Gastroesophageal sphincter (tissue), 4 donors: Measurements from ENCODE around the gene ZFHX3. TPM values are rescaled to one million over a fixed set of nuclear protein-coding genes. Genes with fewer than 3 reads are reported as not detected.

Experiments
- ATAC-seq: fragments of 150-250 bp; one replicate; pipeline ENCODE4 v1.9.1; 2016; ENCODE audit warnings: mild to moderate bottlenecking, moderate library complexity
- H3K27ac ChIP-seq, 4 donors: fragments of 200-600 bp; sonication (generic) in 3 of 4; 1 replicate in 3 of 4; 2 replicates in 1 of 4; pipeline ENCODE4 v1.5.1; 2016 to 2019
- H3K27me3 ChIP-seq: fragments of 200-600 bp; sonication (generic); one replicate; pipeline ENCODE4 v1.5.1; 2019
- H3K36me3 ChIP-seq, 2 donors: fragments of 200-600 bp; sonication (generic); one replicate each; pipeline ENCODE4 v1.5.1; 2019; ENCODE audit warnings: control low read depth in 1 of 2
- H3K4me1 ChIP-seq, 3 donors: fragments of 200-600 bp; sonication (generic); 1 replicate in 2 of 3; 2 replicates in 1 of 3; pipeline ENCODE4 v1.5.1; 2016 to 2019; ENCODE audit warnings: control low read depth in 2 of 3
- H3K4me3 ChIP-seq, 2 donors: fragments of 200-600 bp; sonication (generic); one replicate each; pipeline ENCODE4 v1.5.1; 2019; ENCODE audit warnings: mild to moderate bottlenecking in 1 of 2, moderate library complexity in 1 of 2
- H3K9me3 ChIP-seq, 3 donors: fragments of 200-600 bp; sonication (generic); one replicate each; pipeline ENCODE4 v1.5.1; 2017 to 2019; ENCODE audit warnings: control low read depth in 2 of 3
- EP300 ChIP-seq: sonication (generic); formaldehyde crosslinking; IDR thresholded peaks from one replicate; pipeline ENCODE4 v1.6.1; 2017; ENCODE audit warnings: antibody characterized with exemption, mild to moderate bottlenecking
- POLR2A ChIP-seq, 2 donors: fragments of 450-650 bp; IDR thresholded peaks; one replicate each; pipeline ENCODE4 v1.6.1; 2017; ENCODE audit warnings: antibody characterized with exemption in 2 of 2, mild to moderate bottlenecking in 2 of 2, moderate library complexity in 1 of 2
- POLR2AphosphoS5 ChIP-seq: sonication (generic); formaldehyde crosslinking; IDR thresholded peaks from one replicate; pipeline ENCODE4 v1.6.1; 2017; ENCODE audit warnings: antibody characterized with exemption
- WGBS, 2 donors: methylation state at CpG; one replicate each; pipeline ENCODE4 v1.1.5; 2018; ENCODE audit warnings: low coverage in 1 of 2; 5-methylcytosine and 5-hydroxymethylcytosine counted together
- total RNA-seq, 4 donors: library from RNA; depleted of rRNA; stranded (reverse); fragments of >200 nt; gene quantifications; one replicate each; pipeline ENCODE4 v1.1.0, GENCODE V29; 2016
- TF ChIP-seq, protein P1 (sequence below), 4 experiments: fragments of 200-600 bp in 2 of 4; fragments of 450-650 bp in 2 of 4; sonication (generic) in 1 of 4; IDR thresholded peaks; one replicate each; pipeline ENCODE4 v1.5.1; 2017 to 2019; ENCODE audit warnings: antibody characterized with exemption in 4 of 4, mild to moderate bottlenecking in 2 of 4, moderate library complexity in 2 of 4

Gene ZFHX3
- total RNA-seq, 4 donors from 2014 or later: 24.0 to 47.1 (median 29.5) TPM

DNA sequence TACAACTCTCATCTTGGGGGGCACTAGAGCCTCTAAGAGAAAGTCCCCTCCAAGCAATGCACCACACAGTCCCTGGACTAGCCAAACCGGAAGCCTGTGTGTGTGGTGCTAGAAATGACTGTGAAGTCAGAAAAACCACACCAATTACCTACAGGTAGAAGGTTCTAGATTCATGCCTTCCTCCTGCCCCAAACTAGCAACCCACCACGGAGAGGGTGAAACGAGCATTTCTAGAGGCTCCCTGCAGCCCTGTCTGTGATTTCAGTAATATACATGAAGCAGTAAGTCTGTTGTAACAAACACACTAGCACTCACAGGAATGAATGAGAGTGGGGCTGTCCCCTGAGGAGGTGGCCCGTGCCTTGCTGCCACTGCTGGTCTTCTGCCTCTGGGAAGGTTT is 13.6 kb downstream of the ZFHX3 start:
- Histone ChIP-seq H3K9me3 (no peaks in the 10 kb centered on the region), H3K4me1 (peaks cover 0 to 81% (median 41%) of the 10 kb centered on the region in 3 donors), H3K27me3 (no peaks in the 10 kb centered on the region), H3K36me3 (no peaks in the 10 kb centered on the region), H3K27ac (no peak overlapping the region), H3K4me3 (no peak overlapping the region)
- no peak for ATAC-seq
- TF ChIP-seq POLR2AphosphoS5 (no peak), EP300 (no peak), POLR2A (IDR thresholded peaks at IDR 0.05) (no peak)
- TF ChIP-seq, protein P1, sequence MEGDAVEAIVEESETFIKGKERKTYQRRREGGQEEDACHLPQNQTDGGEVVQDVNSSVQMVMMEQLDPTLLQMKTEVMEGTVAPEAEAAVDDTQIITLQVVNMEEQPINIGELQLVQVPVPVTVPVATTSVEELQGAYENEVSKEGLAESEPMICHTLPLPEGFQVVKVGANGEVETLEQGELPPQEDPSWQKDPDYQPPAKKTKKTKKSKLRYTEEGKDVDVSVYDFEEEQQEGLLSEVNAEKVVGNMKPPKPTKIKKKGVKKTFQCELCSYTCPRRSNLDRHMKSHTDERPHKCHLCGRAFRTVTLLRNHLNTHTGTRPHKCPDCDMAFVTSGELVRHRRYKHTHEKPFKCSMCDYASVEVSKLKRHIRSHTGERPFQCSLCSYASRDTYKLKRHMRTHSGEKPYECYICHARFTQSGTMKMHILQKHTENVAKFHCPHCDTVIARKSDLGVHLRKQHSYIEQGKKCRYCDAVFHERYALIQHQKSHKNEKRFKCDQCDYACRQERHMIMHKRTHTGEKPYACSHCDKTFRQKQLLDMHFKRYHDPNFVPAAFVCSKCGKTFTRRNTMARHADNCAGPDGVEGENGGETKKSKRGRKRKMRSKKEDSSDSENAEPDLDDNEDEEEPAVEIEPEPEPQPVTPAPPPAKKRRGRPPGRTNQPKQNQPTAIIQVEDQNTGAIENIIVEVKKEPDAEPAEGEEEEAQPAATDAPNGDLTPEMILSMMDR (IDR thresholded peaks at IDR 0.05): no peak
- 80 to 100% methylated on average over 1 to 2 of the region's 4 CpGs for WGBS, 2 donors

DNA sequence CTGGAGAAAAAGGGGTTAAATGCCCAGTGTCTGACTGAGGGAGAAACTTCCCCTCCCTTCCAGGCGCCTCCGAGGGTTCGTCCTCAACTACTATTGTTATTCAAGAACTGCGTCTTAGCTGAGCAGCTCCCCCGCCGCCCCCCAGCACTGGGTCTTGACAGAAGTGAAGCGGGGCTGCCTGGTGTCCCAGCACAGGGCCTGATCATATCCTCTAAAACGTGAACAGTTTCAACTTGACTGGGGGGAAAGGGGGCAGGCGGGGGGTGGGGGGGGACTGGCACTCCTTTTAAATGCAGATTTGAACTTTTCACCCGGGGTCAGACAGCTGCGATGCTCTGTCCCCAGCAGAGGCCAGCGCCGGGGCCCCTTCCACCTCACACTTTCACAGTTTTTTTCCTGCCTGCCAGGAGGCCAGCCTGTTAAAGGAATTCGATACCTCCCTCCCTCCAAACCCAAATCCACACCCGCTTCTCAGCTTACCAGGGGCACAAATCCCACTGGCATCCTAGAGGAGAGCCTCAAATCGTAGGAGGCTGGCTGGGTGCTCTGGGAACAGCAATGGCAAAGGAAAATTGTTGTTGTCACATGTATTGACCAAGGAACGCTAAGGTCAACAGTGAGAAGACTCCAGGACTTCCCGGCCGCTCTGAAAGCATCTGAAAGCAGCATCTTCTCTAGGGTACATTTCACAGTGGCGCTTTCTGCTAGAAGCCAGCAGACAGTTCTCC is 14.5 kb downstream of the ZFHX3 start:
- no peak for ATAC-seq
- WGBS, 2 donors: 77 to 96% methylated on average over 4 to 8 of the region's 20 CpGs
- Histone ChIP-seq H3K27ac (peak overlapping the region in 2 of 4 donors; percentile 4 to 37), H3K27me3 (no peaks in the 10 kb centered on the region), H3K4me1 (peaks cover 0 to 84% (median 41%) of the 10 kb centered on the region in 3 donors), H3K4me3 (no peak overlapping the region), H3K9me3 (no peaks in the 10 kb centered on the region), H3K36me3 (no peaks in the 10 kb centered on the region)
- TF ChIP-seq POLR2AphosphoS5 (no peak), POLR2A (IDR thresholded peaks at IDR 0.05) (no peak), EP300 (no peak)
- TF ChIP-seq, protein P1 (IDR thresholded peaks at IDR 0.05): no peak

DNA sequence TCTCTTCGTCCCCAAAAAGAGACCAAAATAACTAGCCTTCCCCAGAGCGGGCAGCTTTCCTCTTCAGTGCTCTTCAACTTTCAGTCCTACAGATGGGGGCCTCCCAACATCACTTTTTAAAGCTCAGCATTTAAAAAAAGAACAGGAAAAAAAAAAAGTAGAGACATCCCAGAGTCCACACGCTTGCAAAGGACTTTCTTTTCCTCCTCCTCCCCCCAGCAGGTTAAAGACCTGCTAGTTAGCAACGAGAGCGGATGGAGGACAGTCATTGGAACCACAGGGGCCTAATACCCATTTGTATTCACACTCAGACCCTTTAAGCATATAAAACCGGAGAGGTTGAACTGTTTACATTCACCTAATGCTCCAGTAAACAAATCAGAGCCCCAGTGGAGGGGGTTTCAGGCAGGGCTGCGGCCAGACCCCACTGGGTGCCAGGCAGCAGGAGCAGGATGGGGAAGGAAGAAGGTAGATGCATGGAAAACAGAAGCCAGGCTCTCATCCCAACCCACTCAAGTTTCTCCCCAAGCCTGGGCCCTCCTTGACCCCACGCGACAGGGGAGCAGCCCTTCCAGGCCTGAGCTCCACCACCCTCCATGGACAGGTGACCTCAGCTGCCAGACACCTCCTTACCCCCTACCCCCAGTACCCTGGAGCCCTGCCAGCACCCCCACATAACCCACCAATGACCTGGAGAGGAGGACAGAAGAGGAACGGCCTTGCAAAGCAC is 15.2 kb downstream of the ZFHX3 start:
- no peaks in the 10 kb centered on the region for H3K27me3 ChIP-seq
- H3K27ac ChIP-seq: peak overlapping the region in 2 of 4 donors; percentile 37
- H3K4me3 ChIP-seq: no peak overlapping the region
- no peaks in the 10 kb centered on the region for H3K36me3 ChIP-seq
- H3K9me3 ChIP-seq: no peaks in the 10 kb centered on the region
- 59 to 78% methylated on average over 5 of the region's 10 CpGs for WGBS, 2 donors
- H3K4me1 ChIP-seq: peaks cover 0 to 86% (median 37%) of the 10 kb centered on the region in 3 donors
- TF ChIP-seq, protein P1 (IDR thresholded peaks at IDR 0.05): no peak
- TF ChIP-seq EP300 (no peak), POLR2A (IDR thresholded peaks at IDR 0.05) (no peak), POLR2AphosphoS5 (no peak)
- no peak for ATAC-seq

DNA sequence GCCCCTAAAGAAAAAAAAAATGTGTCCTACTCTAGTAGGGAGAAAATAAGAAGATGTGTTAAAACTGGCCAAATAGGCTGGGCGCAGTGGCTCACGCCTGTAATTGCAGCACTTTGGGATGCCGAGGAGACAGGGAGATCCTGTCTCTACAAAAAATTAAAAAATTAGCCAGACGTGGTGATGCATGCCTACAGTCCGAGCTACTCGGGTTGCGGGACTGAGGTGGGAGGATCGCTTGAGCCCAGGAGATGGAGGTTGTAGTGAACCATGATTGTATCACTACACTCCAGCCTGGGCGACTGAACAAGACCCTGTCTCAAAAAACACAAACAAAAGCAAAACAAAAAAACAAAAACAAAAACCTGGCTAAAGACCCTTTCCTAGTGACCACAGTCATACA is 15.9 kb downstream of the ZFHX3 start:
- Histone ChIP-seq H3K27ac (no peak overlapping the region), H3K4me3 (no peak overlapping the region), H3K27me3 (no peaks in the 10 kb centered on the region), H3K4me1 (peaks cover 0 to 86% (median 31%) of the 10 kb centered on the region in 3 donors), H3K9me3 (no peaks in the 10 kb centered on the region), H3K36me3 (no peaks in the 10 kb centered on the region)
- no peak for ATAC-seq
- 83 to 93% methylated on average over 6 to 9 of the region's 9 CpGs for WGBS, 2 donors
- TF ChIP-seq POLR2AphosphoS5: no peak
- TF ChIP-seq, protein P1 (IDR thresholded peaks at IDR 0.05): no peak
- no peak for TF ChIP-seq POLR2A (IDR thresholded peaks at IDR 0.05)
- TF ChIP-seq EP300: no peak
